ENCODE data around the gene DACT2. TPM values are rescaled to one million over a fixed set of nuclear protein-coding genes. Genes with fewer than 3 reads are reported as not detected.

DACT2 gene
- total RNA-seq, 1 donor from 2014 or later: 2.5 TPM

GRCh38 chr6:168326294-168327261 is 7.0 kb upstream of the DACT2 start:
- peaks cover 4% of the 10 kb centered on the region for H3K27me3 ChIP-seq
- DNase-seq (no peak), ATAC-seq (no peak)
- intact Hi-C loops (cut with DNase I): no loop called here
- TF ChIP-seq, protein P1, sequence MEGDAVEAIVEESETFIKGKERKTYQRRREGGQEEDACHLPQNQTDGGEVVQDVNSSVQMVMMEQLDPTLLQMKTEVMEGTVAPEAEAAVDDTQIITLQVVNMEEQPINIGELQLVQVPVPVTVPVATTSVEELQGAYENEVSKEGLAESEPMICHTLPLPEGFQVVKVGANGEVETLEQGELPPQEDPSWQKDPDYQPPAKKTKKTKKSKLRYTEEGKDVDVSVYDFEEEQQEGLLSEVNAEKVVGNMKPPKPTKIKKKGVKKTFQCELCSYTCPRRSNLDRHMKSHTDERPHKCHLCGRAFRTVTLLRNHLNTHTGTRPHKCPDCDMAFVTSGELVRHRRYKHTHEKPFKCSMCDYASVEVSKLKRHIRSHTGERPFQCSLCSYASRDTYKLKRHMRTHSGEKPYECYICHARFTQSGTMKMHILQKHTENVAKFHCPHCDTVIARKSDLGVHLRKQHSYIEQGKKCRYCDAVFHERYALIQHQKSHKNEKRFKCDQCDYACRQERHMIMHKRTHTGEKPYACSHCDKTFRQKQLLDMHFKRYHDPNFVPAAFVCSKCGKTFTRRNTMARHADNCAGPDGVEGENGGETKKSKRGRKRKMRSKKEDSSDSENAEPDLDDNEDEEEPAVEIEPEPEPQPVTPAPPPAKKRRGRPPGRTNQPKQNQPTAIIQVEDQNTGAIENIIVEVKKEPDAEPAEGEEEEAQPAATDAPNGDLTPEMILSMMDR (IDR thresholded peaks at IDR 0.05): no peak
- no peaks in the 10 kb centered on the region for H3K36me3 ChIP-seq
- H3K27ac ChIP-seq: no peak overlapping the region
- no peak overlapping the region for H3K4me3 ChIP-seq
- H3K4me1 ChIP-seq: no peaks in the 10 kb centered on the region
- no peaks in the 10 kb centered on the region for H3K9me3 ChIP-seq

DNA sequence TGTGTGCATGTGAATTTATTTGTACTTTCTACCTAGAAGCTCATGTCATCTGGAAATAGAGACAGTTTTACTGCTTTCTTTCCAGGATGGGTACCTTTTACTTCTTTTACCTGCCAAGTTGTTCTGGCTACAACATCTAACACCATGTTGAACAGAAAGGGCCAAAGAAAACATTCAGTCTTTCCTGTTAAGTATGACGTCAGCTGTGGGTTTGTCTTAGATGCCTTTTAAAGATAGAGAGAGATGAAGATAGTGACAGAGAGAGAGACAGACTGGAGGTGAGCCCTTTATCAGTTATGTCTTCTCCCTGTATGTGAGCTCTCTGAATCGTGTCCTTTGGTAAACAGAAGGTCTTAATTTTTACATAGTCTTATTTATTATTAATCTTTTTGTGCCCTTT is 3.4 kb upstream of the DACT2 start:
- Histone ChIP-seq H3K4me1 (no peaks in the 10 kb centered on the region), H3K36me3 (no peaks in the 10 kb centered on the region), H3K27me3 (peaks cover 37% of the 10 kb centered on the region), H3K9me3 (no peaks in the 10 kb centered on the region), H3K27ac (no peak overlapping the region), H3K4me3 (no peak overlapping the region)
- TF ChIP-seq, protein P1 (IDR thresholded peaks at IDR 0.05): no peak
- intact Hi-C loops (cut with DNase I): no loop called here
- ATAC-seq (no peak), DNase-seq (no peak)

- no peak for ATAC-seq
- no peak overlapping the region for H3K4me3 ChIP-seq
- no peak for DNase-seq
- H3K4me1 ChIP-seq: no peaks in the 10 kb centered on the region
- TF ChIP-seq, protein P1 (IDR thresholded peaks at IDR 0.05): no peak
- no peak overlapping the region for H3K27ac ChIP-seq
- H3K9me3 ChIP-seq: no peaks in the 10 kb centered on the region
- H3K27me3 ChIP-seq: peaks cover 37% of the 10 kb centered on the region
- intact Hi-C loops (cut with DNase I): no loop called here
- H3K36me3 ChIP-seq: no peaks in the 10 kb centered on the region
These were observed 1.1 kb upstream of the DACT2 start for GRCh38 chr6:168320634-168321033.

DNA sequence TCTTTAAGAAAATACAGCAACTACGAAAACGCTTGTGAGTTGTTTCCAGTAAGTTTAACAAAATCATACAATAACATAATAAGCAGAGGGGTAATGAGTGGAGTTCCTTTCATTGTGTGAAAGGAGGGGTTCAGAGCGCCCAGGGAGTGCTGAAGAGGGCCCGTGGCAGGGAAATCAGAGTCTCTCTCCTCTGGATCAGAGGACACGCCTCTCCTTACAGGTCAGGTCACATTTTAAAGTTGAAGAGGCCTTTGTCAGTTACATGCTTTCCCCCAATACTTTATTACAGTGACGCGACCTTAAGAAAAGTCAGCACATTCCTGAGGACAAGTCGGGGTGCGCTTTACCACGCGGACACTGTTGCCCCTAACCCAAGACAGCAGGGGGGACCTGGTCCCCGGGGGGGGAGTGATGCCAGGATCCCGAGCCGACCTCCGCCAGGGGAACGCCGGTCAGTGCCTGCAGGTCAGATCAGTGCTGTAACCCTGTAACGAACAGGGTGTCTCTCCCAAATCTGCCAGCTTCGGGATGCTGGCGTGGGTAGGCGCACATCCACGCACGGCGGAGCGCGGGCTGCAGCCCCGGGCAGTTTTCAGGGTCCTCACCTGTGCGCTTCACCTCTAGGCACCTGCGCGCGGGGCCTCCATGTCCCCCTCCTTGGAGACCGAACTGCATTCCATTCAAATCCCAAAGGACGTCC is 848 bp downstream of the DACT2 start:
- Histone ChIP-seq H3K36me3 (no peaks in the 10 kb centered on the region), H3K27ac (no peak overlapping the region), H3K27me3 (peaks cover 38% of the 10 kb centered on the region), H3K9me3 (no peaks in the 10 kb centered on the region), H3K4me1 (no peaks in the 10 kb centered on the region), H3K4me3 (peak overlapping the region; percentile 43)
- TF ChIP-seq, protein P1 (IDR thresholded peaks at IDR 0.05): no peak
- intact Hi-C loops (cut with DNase I): no loop called here
- no peak for DNase-seq
- ATAC-seq: peak; percentile 20

GRCh38 chr6:168318090-168318489 is 1.5 kb downstream of the DACT2 start:
- Histone ChIP-seq H3K9me3 (no peaks in the 10 kb centered on the region), H3K4me3 (peak overlapping the region; percentile 43), H3K27me3 (peaks cover 38% of the 10 kb centered on the region), H3K36me3 (no peaks in the 10 kb centered on the region), H3K4me1 (peaks cover 5% of the 10 kb centered on the region), H3K27ac (no peak overlapping the region)
- TF ChIP-seq, protein P1 (IDR thresholded peaks at IDR 0.05): no peak
- ATAC-seq (no peak), DNase-seq (no peak)
- intact Hi-C loops (cut with DNase I): no loop called here

All from upper lobe of right lung (tissue), 1 donor.